AG04450 (cell line): ENCODE measurements around the gene DLG5. TPM values are rescaled to one million over a fixed set of nuclear protein-coding genes. Genes with fewer than 3 reads are reported as not detected.

Experiments
- CTCF ChIA-PET: fragments of 300-600, 350-600 bp; formaldehyde crosslinking; extraction: SDS; loops from one replicate; lab custom pipeline; 2022; ENCODE audit warnings: antibody characterized with exemption, inconsistent platforms; lab: Charles Lee
- POLR2A ChIA-PET: fragments of 350-600 bp; formaldehyde crosslinking; extraction: SDS; loops from one replicate; lab custom pipeline; 2021; ENCODE audit warnings: antibody characterized with exemption, inconsistent platforms; lab: Yijun Ruan, JAX
- DNase-seq: peaks from one replicate; pipeline ENCODE4 v3.0.0-alpha.2; 2011; ENCODE audit warnings: low read depth, low spot score
- H3K27ac ChIP-seq: one replicate; pipeline ENCODE4 v1.5.1; 2012; ENCODE audit warnings: low read depth, low read length, control low read depth
- H3K27me3 ChIP-seq: one replicate; pipeline ENCODE4 v1.6.0; 2012; ENCODE audit warnings: low read length; ENCODE audit not compliant: control insufficient read depth, insufficient read depth
- H3K4me3 ChIP-seq: 2 replicates; pipeline ENCODE4 v1.5.1; 2011; ENCODE audit warnings: mild to moderate bottlenecking, low read depth, low read length, control low read depth
- H3K9me3 ChIP-seq: 2 replicates; pipeline ENCODE4 v1.5.1; 2012; ENCODE audit warnings: low read length; ENCODE audit not compliant: control insufficient read depth, insufficient read depth
- CTCF ChIP-seq: IDR thresholded peaks from 2 replicates; pipeline ENCODE4 v1.5.1; 2011; ENCODE audit warnings: low read depth, low read length, control low read depth, inconsistent platforms
- polyA plus RNA-seq: library from polyadenylated mRNA; depleted of rRNA; stranded (reverse); fragments of >200 nt; gene quantifications from 2 replicates; pipeline ENCODE4 v1.2.3, GENCODE V29; 2011

The DLG5 gene
- polyA plus RNA-seq, 1 experiment, result 16.3 TPM

GRCh38 chr10:77791506-77791905, 135.0 kb downstream of the DLG5 start:
- no peak overlapping the region for H3K4me3 ChIP-seq
- H3K9me3 ChIP-seq, result no peaks in the 10 kb centered on the region
- peak overlapping the region; percentile 21 for H3K27ac ChIP-seq
- CTCF ChIA-PET, result interaction anchor here (0.7 kb wide), 1 partner anchor 655 kb away, joined by 4 read pairs; no protein-coding TSS in a partner anchor
- no peak for TF ChIP-seq CTCF
- POLR2A ChIA-PET, result no interaction called here
- DNase-seq, result no peak
- H3K27me3 ChIP-seq, result no peaks in the 10 kb centered on the region

GRCh38 chr10:77789861-77790260, 136.7 kb downstream of the DLG5 start:
- no peaks in the 10 kb centered on the region for H3K27me3 ChIP-seq
- no peak for TF ChIP-seq CTCF
- no peak overlapping the region for H3K27ac ChIP-seq
- CTCF ChIA-PET, result no interaction called here
- no peak for DNase-seq
- H3K9me3 ChIP-seq, result no peaks in the 10 kb centered on the region
- no peak overlapping the region for H3K4me3 ChIP-seq
- POLR2A ChIA-PET, result no interaction called here

GRCh38 chr10:77789016-77789415, 137.5 kb downstream of the DLG5 start:
- no peak for TF ChIP-seq CTCF
- CTCF ChIA-PET, result no interaction called here
- Histone ChIP-seq H3K9me3 (no peaks in the 10 kb centered on the region), H3K27me3 (no peaks in the 10 kb centered on the region), H3K27ac (no peak overlapping the region), H3K4me3 (no peak overlapping the region)
- no peak for DNase-seq
- POLR2A ChIA-PET, result no interaction called here

- Histone ChIP-seq H3K27ac (no peak overlapping the region), H3K27me3 (no peaks in the 10 kb centered on the region), H3K9me3 (no peaks in the 10 kb centered on the region), H3K4me3 (no peak overlapping the region)
- DNase-seq, result no peak
- ChIA-PET POLR2A (no interaction called here), CTCF (no interaction called here)
- TF ChIP-seq CTCF, result no peak
These were observed 138.0 kb downstream of the DLG5 start for GRCh38 chr10:77788496-77789010.

GRCh38 chr10:77787440-77787839, 139.1 kb downstream of the DLG5 start:
- TF ChIP-seq CTCF, result no peak
- H3K9me3 ChIP-seq, result no peaks in the 10 kb centered on the region
- CTCF ChIA-PET, result no interaction called here
- no peak overlapping the region for H3K27ac ChIP-seq
- POLR2A ChIA-PET, result no interaction called here
- no peaks in the 10 kb centered on the region for H3K27me3 ChIP-seq
- no peak overlapping the region for H3K4me3 ChIP-seq
- DNase-seq, result no peak
